HG02759 (cell line): ENCODE results near the gene SLC34A3.

ENCODE experiments used
- ATAC-seq: cut with Tn5 transposase; IDR thresholded peaks from one replicate; pipeline ENCODE4 v1.9.1; 2021; ENCODE audit warnings: mild to moderate bottlenecking, moderate library complexity; ENCODE audit not compliant: unreplicated experiment

Gene SLC34A3

DNA sequence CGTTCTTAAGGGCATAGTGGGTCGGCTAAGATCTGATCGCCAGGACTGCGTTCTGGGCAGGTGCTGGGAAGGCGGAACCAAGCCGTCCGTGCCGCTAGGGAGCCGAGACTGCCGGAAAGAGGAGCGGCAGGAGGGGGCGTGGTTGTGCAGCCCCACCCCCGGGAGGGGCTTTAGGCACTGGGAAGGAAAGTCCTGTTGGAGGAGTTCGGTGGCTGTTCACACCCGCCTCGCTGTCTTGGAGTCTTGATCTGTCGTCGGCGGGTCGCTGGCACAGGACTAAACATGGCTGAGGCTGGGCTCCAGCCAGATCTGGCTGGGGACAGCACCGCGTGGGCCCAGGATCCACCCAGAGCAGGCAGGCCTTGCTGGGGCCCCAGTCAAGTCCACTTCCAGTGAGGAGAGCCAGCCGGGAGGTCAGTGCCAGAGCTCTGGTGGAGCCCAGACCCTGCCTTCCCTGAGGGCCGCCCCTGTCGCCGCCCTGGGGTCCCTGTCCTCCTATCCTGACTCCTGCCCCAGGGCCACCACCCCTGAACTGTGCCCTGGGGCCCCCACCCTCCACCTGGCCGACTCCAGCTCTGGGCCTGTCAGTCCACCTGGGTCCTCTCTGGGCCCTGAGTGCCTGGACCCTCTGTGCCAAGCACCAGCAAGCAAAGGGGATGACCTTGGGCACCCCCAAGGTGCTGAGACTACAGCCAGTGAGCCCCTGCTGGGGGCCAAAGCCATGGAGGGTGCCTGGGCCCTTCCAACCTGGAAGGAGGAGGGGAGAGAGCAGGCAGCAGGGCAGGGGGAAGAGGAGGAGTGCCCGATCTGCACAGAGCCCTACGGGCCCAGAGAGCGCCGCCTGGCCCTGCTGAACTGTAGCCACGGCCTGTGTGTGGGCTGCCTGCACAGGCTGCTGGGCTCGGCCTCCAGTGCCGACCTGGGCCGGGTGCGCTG lies 13.2 kb upstream of the SLC34A3 start:
- ATAC-seq, result no peak

DNA sequence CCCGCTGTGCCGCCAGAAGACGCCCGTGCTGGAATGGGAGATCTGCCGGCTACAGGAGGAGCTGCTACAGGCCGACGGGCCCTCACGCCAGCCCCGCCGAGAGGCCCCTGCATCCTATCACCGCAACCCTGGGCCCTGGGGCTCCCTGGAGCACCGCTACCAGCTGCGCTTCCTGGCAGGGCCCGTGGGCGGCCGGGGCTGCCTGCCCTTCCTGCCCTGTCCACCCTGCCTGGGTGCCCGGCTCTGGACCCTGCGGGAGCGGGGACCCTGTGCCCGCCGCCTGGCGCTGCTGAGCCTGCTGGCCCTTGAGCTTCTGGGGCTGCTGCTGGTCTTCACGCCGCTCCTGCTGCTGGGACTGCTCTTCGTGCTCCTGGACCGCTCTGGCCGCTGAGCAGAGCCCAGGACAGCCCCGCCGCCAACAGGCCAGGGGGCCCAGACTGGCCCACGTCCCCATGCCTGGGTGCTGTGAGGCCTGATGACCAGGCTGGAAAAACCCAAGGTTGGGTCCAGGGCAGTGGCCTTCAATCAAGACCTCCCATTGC lies 12.4 kb upstream of the SLC34A3 start:
- no peak for ATAC-seq

DNA sequence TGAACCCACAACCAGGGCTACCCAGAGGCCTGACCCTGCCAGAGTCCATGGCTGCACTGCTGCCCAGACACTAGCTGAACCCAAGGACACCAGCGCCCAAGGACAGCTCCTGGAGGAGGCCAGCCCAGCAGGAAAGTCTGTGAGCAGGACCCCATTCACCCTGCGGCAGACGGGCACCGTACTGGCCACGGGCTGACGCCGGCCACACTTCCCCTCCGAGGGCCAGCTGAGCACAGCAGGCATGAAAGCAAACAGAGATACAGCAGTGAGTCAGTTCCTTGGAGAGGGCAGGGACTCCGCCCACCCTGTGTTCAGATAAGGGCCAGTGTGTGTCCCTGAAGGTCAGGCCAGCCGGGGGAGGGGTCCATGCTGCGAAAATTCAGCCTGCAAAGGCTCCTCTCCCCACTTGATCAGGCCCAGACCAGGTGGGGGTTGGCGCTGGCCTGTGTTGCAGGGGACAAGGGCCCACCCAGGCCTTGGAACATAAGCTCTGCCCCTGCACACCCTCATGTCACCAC lies 11.9 kb upstream of the SLC34A3 start:
- no peak for ATAC-seq

DNA sequence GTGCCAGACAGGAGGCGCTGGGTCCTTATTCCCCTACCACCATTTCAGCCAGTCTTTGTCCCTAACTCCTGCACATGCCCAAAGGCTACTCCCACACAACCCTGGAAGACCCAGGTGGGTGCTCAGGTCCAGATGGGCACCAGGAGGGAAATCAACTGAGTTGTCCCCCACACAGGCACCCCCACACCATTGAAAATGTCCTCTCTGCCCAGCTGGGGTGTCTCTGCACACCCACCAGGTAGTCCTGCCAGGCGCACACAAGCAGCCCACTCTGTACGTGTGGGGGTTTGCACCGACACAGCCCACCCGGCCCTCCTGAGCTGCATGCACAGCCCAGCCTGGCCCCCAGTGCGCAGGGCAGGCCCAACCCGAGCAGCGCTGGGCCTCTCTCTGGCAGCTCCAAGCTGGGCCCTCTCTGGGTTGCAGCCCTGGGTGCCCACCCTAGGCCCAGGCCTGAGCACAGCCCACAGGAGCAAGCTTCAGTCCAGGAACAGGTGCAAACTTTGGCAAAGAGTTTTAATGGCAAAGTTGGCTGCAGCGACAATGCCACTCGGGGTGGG lies 10.9 kb upstream of the SLC34A3 start:
- no peak for ATAC-seq

DNA sequence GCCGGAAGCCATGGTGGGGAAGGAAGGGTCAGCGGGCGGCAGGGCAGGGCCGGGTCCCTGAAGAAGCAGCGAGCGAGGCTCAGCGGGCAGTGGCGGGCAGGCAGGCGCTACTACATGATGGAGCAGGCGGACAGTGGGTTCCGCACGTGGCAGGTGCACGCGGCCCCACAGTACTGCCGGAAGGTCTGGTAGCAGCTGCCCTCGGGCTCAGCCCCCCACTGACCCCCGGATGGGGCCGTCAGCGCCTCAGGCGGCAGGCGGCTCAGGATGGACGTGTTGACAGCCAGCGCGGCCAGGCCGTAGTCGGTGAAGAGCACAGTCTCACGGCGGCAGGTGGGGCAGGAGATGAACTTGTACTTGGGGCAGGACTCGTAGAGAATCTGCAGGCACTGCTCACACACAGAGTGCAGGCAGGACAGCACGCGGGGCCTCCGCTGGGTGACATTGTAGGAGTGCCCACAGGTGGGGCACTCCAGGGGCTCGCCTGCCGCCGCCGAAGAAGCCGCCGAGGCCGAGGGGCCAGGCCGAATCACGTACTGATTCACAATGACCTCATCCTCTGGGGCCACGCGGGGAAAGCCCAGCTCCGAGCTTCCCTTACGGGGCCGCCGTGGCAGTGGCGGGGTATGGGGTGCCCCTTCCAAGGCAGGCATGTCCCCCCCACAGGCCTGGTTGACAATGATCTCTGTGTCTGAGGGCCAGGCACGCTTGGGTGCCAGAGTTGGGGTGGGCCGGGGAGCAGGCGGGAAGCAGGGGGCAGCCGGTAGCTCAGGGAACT lies 10.2 kb upstream of the SLC34A3 start:
- ATAC-seq, result no peak

DNA sequence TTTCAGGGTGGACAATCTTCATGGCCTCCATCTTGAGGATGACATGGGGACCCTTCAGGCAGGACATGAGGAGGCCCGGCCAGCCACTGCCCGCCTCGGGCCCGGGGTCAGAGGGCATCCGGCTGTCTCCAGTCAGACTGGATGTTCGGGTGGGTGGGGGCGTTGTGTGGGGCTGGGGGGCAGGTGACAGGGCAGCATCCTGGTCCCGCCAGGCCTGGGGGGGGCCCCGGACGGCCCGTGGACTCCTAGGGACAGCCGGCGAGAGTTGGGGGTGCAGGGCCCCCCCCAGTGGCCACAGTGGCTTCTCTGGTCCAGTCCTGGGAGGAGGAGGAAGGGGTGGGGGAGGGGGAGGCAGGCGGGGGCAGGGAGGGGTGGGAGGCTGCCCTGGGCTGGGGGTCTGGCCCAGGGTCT lies 9.6 kb upstream of the SLC34A3 start:
- ATAC-seq, result no peak

DNA sequence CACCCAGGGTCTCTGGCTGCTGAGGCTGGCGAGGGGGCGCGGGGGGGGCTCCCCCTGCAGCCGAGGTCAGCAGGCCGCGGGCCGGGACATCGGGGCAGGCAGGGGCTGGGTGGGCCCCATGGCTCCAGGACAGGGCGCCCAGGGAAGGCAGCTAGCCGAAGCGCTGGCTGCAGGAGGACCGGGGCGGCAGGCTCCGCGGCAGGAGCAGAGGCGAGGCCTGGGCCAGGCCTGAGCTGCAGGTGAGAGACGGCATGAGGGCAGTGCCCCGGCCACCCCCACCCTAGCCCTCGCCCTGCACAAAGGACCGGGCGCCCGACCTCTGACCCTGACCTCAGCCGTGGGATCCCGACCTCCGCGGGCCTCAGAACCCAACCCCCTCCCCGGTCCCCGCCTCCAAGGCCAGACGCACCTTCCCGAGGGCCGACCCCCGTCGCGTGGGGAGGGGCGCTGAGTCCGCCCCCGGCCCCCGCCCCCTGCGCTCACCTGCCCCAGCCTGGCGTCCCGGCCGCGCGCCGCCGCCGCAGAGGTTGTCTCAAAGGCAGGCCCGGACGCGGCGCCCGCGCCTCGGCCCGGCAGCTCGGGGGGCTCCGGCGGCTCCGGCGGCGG lies 9.1 kb upstream of the SLC34A3 start:
- ATAC-seq, result no peak

DNA sequence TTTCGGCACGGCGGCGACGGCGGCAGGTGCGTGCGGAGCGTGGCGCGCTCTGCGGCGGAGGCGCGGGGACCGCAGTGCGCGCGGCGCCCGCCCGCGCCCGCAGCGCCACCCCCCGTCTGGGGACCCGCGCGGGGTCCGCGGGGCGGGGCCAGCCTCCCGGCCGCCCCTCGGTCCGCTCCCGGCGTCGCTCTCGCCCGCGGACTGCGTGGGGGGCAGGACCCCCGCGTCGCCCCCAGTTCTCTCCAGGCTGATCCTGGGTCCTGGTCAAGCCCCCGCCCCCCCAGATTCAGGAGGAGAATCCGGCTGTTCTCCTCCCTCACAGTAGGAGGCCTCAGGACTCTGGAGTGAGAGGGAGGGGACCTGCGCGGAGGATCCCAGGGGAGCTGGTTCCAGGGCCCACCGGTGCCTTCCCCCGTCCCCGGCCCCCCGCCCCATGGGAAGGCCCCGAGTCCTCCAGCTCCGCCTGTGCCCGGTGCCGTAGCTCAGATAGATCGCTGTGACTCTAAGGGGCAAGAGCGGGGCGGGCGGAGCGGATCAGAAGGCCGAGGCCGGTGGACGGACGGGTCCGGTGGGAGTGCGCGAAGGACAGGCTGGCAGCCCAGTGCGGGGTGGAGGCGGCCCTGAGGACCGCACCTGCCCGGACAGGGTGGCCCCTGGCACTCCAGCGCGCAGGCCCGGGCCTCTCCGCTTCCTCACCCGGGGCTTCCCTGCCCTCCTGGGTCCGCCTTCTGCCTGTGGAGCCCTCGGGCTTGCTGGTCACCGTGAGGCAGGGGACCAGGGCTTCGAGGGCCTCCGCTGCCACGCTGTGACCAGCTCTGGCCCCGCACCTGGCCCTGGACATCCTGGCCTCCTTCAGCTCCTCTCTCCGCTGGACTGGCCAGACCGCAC lies 8.3 kb upstream of the SLC34A3 start, which contains the start of gene RNF208:
Gene RNF208 (minus strand): TSS at position 51 of the 888 bp plus-strand sequence. CDS start 1,028 bp downstream, outside the sequence.
- ATAC-seq, result peak; percentile 5

DNA sequence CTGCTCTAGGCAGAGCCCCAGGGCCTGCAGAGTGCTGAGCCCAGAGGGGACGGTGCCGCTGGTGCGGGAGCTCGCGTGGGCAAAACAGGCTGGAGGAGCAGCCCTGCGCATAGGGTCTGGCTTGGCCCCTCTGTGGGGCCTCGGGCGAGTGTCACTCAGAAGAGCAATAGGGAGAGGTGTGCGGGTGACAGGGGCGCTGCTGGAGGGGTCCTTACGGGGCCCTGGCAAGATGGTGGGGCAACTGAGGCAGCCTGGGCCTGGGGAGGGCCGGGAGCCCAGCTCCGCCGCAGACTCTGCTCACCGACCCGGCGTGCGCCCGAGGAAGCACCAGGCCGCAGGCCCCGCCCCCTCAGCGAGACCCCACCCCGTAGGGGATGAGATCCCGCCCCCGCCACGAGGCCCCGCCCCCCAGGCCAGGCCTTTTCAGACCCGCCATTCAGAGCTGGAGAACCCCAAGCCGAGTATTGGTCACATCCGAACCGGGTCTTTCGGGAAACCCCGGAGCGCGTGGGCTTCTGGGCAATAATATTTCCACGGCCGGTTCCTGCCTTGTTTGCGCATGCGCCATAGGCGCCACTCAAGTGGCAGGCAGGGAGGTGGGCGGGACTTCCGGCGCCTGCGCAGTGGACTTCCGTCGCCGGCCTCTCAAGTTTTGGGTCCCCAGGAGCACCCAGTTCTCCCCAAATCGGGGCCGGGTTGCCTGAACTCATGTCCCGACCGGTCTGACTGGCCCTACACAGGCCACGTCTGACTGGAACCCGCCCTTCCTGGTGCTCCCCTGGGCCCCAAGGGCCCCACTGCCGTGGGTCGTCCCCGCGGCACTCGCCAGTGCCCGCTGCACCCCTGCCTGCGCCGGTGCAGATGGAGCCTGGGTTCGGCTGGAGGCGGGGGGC lies 7.4 kb upstream of the SLC34A3 start:
- peak; percentile 76 for ATAC-seq

DNA sequence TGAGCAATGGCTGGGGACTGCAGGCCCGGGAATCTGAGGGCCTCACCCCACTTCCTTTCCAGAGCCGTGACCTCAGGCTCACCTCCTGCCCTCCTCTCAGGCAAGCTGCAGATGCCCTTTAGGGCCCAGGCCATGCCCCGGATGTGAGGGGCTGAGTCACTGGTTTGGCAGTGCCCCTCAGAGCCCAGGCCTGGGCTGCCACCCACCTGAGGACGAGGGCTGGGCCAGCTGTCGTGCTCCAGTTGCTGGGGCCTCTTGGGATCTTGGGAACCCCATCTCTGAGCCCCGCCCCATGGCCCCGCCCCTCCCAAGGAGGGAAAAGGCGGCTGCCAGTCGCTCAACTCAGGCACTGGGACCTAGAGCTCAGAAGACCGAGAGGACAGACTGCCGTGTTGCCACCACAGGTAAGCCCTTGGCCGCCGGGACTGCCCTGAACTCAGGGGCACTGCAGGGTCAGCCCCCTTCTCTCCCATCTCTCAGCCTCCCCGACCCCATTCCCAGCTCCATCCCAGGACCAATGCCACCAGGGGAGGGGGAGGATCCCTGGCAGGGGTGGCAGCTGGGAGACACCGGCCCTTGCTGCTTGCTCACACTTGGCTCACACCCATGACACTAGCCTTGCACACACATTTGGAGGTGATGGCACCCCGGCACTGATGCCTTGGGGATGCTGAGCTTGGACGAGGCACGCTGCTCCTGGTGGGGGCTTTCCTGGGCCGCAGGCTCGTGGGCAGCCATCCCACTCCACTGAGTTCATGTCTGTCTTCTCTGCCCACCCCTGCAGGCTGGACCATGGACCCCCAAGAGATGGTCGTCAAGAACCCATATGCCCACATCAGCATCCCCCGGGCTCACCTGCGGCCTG lies 5.6 kb upstream of the SLC34A3 start, which contains the start of gene CYSRT1:
Gene CYSRT1 (plus strand): TSS at position 345 of the 865 bp plus-strand sequence. CDS start 448 bp downstream, at position 793.
- ATAC-seq, result no peak

DNA sequence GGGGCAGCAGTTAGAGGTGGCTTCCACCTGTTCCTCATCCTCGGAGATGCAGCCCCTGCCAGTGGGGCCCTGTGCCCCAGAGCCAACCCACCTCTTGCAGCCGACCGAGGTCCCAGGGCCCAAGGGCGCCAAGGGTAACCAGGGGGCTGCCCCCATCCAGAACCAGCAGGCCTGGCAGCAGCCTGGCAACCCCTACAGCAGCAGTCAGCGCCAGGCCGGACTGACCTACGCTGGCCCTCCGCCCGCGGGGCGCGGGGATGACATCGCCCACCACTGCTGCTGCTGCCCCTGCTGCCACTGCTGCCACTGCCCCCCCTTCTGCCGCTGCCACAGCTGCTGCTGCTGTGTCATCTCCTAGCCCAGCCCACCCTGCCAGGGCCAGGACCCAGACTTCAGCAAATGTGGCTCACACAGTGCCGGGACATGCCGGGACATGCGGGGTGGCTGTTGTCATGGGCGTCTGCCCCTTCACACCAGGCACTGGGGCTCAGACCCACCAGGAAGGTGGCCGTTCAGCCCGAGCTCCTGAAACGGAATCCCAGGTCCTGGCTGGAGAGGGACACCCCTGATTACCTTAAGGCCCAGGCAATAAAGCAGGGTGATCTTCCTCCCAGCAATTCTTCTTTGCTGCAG lies 4.9 kb upstream of the SLC34A3 start:
- ATAC-seq, result no peak

DNA sequence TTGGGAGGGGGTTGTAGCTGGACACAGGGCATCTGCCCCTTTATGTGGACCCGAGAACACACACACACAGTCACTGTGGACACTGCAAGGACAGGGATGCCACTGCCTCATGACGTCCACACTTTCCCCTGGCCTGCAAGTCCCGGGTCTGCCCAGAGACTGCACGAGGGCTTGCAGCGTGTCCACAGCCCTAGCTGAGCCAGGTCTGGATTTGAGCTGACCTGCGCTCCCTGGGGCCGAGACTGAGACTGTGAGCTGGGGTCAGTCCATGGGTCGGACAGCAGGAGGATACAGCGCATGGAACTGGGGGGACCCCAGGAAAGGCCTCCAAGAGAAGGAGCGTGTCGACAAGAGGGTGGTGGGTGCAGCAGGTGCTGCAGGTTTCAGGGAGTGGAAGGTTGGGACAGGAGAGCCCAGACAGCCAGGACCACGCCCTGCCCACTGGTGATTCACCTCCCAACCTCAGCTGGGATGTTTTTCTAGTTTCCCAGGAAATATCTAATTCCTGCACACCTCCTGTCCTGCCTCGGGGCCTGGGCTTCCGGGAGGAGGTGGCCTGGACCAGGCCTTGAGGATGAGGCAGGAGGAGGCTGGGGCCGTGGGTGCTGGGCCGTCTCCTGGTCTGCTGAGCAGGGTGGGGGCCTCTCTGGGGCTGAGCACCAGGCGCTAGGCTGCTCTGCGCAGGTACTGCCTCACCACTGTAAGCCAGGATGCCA lies 4.2 kb upstream of the SLC34A3 start:
- ATAC-seq, result no peak

DNA sequence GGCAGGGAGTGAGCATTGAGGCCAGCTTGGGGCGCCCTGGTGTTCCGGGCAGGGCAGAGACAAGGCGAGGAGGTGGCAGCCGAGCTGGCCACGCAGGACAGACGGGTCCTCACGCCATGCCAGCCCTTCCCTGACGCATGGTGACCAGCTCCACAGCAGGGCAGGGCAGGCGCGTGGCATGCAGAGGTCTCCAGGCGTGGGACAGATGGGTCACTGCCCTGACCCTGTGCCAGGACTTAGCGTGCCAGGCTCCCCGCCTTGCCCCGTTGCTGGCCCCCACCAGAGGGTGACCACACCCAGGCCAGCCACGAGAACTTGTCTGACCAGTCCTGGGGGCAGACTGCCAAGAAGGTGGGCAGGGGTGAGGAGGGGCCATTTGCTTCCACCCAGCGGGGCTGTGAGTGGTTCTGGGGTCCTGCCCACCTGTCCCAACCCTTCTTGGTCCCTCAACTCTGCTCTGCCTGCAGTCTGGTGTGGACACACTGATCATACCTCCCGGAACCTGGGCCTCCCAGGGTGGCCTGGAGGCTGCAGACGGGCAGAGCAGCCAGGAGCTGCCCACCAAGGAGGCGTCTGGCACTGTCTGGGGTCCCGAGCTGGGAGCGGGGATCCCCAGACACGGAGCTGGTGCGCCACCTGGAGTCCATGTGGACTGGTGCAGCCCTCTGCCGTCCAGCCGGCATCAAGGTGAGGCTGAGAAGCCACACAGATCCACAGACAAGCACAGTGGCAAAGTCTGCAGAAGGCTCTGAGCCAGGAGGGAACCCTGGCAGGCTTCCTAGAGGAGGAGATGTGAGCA lies 3.4 kb upstream of the SLC34A3 start, which contains the start of gene RNF224:
Gene RNF224 (plus strand): TSS at position 449 of the 799 bp plus-strand sequence. CDS start 834 bp downstream, outside the sequence.
- no peak for ATAC-seq

DNA sequence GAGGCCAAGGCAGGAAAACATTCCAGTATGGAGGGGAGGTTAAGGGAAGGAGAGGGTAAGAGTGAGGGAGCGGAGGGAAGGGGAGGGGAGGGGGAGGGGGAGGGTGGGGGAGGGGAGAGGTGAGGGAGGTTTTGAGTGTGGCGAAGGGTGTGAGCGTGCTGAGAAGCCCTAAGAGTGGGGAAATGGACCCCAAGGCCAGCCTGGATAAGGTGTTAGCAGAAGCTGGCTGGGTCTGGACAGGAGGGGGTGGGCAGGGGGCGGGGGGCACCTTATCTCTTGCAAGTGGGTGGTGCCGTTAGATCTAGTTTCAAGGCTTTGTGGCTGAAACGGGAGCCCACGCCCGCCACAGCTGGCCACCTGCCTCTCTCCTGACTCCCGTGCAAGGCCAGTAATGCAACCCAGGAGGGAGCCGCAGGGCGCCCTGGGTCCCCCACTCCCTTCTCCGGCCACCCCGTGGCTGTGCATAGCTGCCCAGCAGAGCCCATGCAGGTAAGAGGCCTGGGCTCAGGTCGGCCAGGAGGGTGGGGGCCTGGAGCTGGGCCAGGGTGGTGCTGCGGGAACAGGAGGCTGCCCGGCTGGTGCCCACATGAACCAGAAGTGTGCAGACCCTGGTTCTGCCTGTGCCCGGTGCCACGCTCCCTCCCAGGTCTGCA lies 2.7 kb upstream of the SLC34A3 start:
- no peak for ATAC-seq

DNA sequence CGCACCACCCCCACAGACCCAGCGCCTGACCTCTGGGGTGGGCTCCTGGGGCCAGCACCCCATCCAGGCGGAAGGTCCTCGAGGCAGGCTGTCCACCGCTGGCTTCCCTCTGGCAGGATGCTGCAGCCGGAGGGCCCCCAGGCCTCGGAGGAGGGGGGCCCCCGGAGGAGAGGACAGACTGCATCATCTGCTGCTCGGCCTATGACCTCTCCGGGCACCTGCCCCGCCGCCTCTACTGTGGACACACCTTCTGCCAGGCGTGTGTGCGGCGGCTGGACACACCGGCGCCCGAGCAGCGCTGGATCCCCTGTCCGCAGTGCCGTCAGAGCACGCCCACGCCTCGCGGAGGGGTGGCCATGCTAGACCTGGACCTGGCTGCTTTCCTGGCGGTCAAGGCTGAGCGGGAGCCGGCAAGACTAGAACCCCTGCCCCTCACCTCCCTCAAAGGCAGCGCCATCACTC lies 2.2 kb upstream of the SLC34A3 start:
- ATAC-seq, result no peak
